GM18511 (cell line): Measurements from ENCODE around the gene ACTRT2.

ENCODE experiments used
- ATAC-seq: cut with Tn5 transposase; IDR thresholded peaks from one replicate; pipeline ENCODE4 v1.9.1; 2021; ENCODE audit warnings: mild to moderate bottlenecking, moderate library complexity; ENCODE audit not compliant: unreplicated experiment

Gene ACTRT2

GRCh38 chr1:3065797-3066196, 44.5 kb downstream of the ACTRT2 start:
- ATAC-seq = no peak

- ATAC-seq = no peak
Observed at GRCh38 chr1:3066250-3066711, 45.0 kb downstream of the ACTRT2 start.

GRCh38 chr1:3066826-3067225, 45.6 kb downstream of the ACTRT2 start:
- no peak for ATAC-seq

GRCh38 chr1:3067301-3067670, 46.0 kb downstream of the ACTRT2 start:
- ATAC-seq = no peak

GRCh38 chr1:3067671-3068563, 46.6 kb downstream of the ACTRT2 start:
- ATAC-seq = no peak

- ATAC-seq = no peak
Observed at GRCh38 chr1:3068564-3069431, 47.5 kb downstream of the ACTRT2 start, which contains the start of gene PRDM16. TSS of gene PRDM16 (plus strand) at chr1:3069203. CDS start at chr1:3069260, 57 bp downstream.

- no peak for ATAC-seq
Observed at GRCh38 chr1:3069491-3070308, 48.4 kb downstream of the ACTRT2 start.

- no peak for ATAC-seq
Observed at GRCh38 chr1:3070309-3070643, 49.0 kb downstream of the ACTRT2 start.

GRCh38 chr1:3070644-3071564, 49.6 kb downstream of the ACTRT2 start:
- ATAC-seq = no peak

- ATAC-seq = no peak
Observed at GRCh38 chr1:3071565-3072390, 50.5 kb downstream of the ACTRT2 start.
